ENCODE data around the gene SPPL2C. TPM values are rescaled to one million over a fixed set of nuclear protein-coding genes. Genes with fewer than 3 reads are reported as not detected.

The SPPL2C gene
- total and polyA plus RNA-seq, 10 of the 15 experiments (the other 5 are each of a cell fraction or from before 2014, with no cell fraction given), result not detected

- H3K27ac ChIP-seq (ENCODE audit: control insufficient read depth, insufficient read depth), result no peak overlapping the region
- no peaks in the 10 kb centered on the region for H3K9me3 ChIP-seq (replicated peaks; ENCODE audit: control insufficient read depth, insufficient read depth, low read length)
- H3K4me2 ChIP-seq (ENCODE audit: control insufficient read depth, insufficient read depth), result no peak overlapping the region
- H3K9ac ChIP-seq (ENCODE audit: control insufficient read depth, insufficient read depth, low read length), result no peak overlapping the region
- no peaks in the 10 kb centered on the region; a peak in 2 of 4 replicates for H3K27me3 ChIP-seq (replicated peaks in 1 of 2; ENCODE audit: control insufficient read depth in 2 of 2, insufficient read depth in 2 of 2, low read length in 1 of 2)
- in situ Hi-C loops (cut with MboI) (loop anchor here (5.0 to 25.0 kb wide), 2 partner anchors 192 to 422 kb away; no protein-coding TSS in a partner anchor), intact Hi-C loops (cut with micrococcal nuclease; ENCODE audit: unreplicated experiment) (loop anchor here (10.0 kb wide), 1 partner anchor 620 kb away; no protein-coding TSS in a partner anchor)
- 27% methylated on average over 25 of the region's 26 CpGs for WGBS (ENCODE audit: insufficient coverage, insufficient replicate concordance, low lambda C conversion rate, missing lambda C conversion rate)
- RAD21 ChIA-PET (ENCODE audit: unreplicated experiment), result interaction anchor here (1.7 kb wide), 1 partner anchor 194 kb away, joined by 5 read pairs; no protein-coding TSS in a partner anchor
- no peaks in the 10 kb centered on the region for H3K4me1 ChIP-seq (ENCODE audit: control insufficient read depth, insufficient read depth, low read length)
- no peak overlapping the region for H2AFZ ChIP-seq (ENCODE audit: control insufficient read depth, low read depth, low read length)
- DNase-seq (ENCODE audit: low read depth, low spot score), result no peak
- no peak for TF ChIP-seq NR2F1 (conservative IDR thresholded peaks at IDR 0.05)
- no peak for TF ChIP-seq BRCA1 (IDR thresholded peaks at IDR 0.05; ENCODE audit: low read depth, low read length)
- no peak for TF ChIP-seq RUNX3 (IDR thresholded peaks at IDR 0.05; ENCODE audit: low read length)
- TF ChIP-seq POLR2AphosphoS5 (IDR thresholded peaks at IDR 0.05; ENCODE audit: low read length), result no peak
- TF ChIP-seq ATF3 (IDR thresholded peaks at IDR 0.05; ENCODE audit: borderline replicate concordance, extremely low read depth, low read depth, low read length), result no peak
- no peak for TF ChIP-seq ATF2 (IDR thresholded peaks at IDR 0.05; ENCODE audit: low read length)
- TF ChIP-seq IRF4 (IDR thresholded peaks at IDR 0.05; ENCODE audit: low read depth, low read length), result no peak
- no peak for TF ChIP-seq CBFB (IDR thresholded peaks at IDR 0.05; ENCODE audit: low read depth)
- no peak for TF ChIP-seq PRDM15 (CRISPR knock-in tag; IDR thresholded peaks at IDR 0.05)
- TF ChIP-seq RBBP5 (conservative IDR thresholded peaks at IDR 0.05), result no peak
- no peak for TF ChIP-seq E4F1 (IDR thresholded peaks at IDR 0.05; ENCODE audit: borderline replicate concordance, partially characterized antibody)
- TF ChIP-seq BACH1 (IDR thresholded peaks at IDR 0.05; ENCODE audit: borderline replicate concordance), result no peak
- no peak for TF ChIP-seq TBL1XR1 (IDR thresholded peaks at IDR 0.05; ENCODE audit: low read depth, low read length)
- H3K79me2 ChIP-seq (ENCODE audit: control insufficient read depth, insufficient read depth, low read length), result no peaks in the 10 kb centered on the region
- no peak overlapping the region for H3K4me3 ChIP-seq
- POLR2A ChIA-PET, result no interaction called here
- ATAC-seq, result no peak
- no peaks in the 10 kb centered on the region for H4K20me1 ChIP-seq (ENCODE audit: control insufficient read depth, insufficient read depth)
- no peak for FAIRE-seq
- SMC1A ChIA-PET (ENCODE audit: uncharacterized antibody, unreplicated experiment), result no interaction called here
- no TSS peak for BruUV-seq (replicated peaks)
- CTCF ChIA-PET, result interaction anchor here (1.1 to 2.0 kb wide), 2 partner anchors 194 to 199 kb away, joined by 3 to 8 read pairs; no protein-coding TSS in a partner anchor
- H3K36me3 ChIP-seq (ENCODE audit: control insufficient read depth in 2 of 2, insufficient read depth in 2 of 2, low read length in 1 of 2), result no peaks in the 10 kb centered on the region
These were observed 9.9 kb upstream of the SPPL2C start for GRCh38 chr17:45834471-45835396.
